Measurements from ENCODE around the gene CES4A. TPM values are rescaled to one million over a fixed set of nuclear protein-coding genes. Genes with fewer than 3 reads are reported as not detected.

The CES4A gene
- total RNA-seq, 1 experiment from 2014 or later = 2.5 TPM

DNA sequence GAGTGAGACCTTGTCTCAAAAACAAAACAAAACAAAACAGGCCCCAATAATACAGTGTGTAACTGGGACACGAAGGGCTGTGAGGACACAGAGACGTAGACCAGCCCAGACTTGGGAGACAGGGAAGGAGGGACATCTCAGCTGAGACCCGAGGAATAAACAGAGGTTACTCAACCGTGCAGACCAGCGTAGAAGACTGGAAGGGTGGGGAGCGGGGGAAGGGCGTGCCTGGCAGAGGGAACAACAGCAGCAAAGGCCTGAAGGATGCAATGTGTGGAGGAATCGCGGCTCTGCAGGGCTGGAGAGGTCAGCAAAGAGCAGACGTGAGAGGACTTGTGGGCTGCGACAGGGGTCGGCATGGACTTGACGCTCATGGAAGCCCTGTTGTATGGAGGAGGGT, 11.6 kb upstream of the CES4A start:
- intact Hi-C loops (cut with micrococcal nuclease; ENCODE audit: unreplicated experiment) = loop anchor here (1.0 to 2.0 kb wide), 4 partner anchors 39 to 223 kb away; partner anchors contain the start of gene ELMO3
- no peaks in the 10 kb centered on the region for H3K27me3 ChIP-seq (ENCODE audit: insufficient read depth, low read depth)
- H2AFZ ChIP-seq = no peak overlapping the region
- H3K36me3 ChIP-seq (ENCODE audit: low read depth) = no peaks in the 10 kb centered on the region
- peaks cover 2% of the 10 kb centered on the region; the same call in 1 of the 2 replicates for H3K4me1 ChIP-seq (replicated peaks; ENCODE audit: insufficient read depth)
- no peaks in the 10 kb centered on the region for H3F3A ChIP-seq (ENCODE audit: insufficient read depth, low read depth)
- ChIA-PET CTCF (no interaction called here), POLR2A (ENCODE audit: unreplicated experiment) (no interaction called here)
- H3K27ac ChIP-seq = no peak overlapping the region
- H3K9me3 ChIP-seq (ENCODE audit: insufficient read depth, low read depth) = no peaks in the 10 kb centered on the region
- TF ChIP-seq, protein P1, sequence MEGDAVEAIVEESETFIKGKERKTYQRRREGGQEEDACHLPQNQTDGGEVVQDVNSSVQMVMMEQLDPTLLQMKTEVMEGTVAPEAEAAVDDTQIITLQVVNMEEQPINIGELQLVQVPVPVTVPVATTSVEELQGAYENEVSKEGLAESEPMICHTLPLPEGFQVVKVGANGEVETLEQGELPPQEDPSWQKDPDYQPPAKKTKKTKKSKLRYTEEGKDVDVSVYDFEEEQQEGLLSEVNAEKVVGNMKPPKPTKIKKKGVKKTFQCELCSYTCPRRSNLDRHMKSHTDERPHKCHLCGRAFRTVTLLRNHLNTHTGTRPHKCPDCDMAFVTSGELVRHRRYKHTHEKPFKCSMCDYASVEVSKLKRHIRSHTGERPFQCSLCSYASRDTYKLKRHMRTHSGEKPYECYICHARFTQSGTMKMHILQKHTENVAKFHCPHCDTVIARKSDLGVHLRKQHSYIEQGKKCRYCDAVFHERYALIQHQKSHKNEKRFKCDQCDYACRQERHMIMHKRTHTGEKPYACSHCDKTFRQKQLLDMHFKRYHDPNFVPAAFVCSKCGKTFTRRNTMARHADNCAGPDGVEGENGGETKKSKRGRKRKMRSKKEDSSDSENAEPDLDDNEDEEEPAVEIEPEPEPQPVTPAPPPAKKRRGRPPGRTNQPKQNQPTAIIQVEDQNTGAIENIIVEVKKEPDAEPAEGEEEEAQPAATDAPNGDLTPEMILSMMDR (conservative IDR thresholded peaks at IDR 0.05) = no peak
- TF ChIP-seq EZH2 (IDR thresholded peaks at IDR 0.05; ENCODE audit: low read depth) = no peak
- no peaks in the 10 kb centered on the region for H4K20me1 ChIP-seq (ENCODE audit: insufficient read depth)
- no peak overlapping the region for H3K4me3 ChIP-seq
- no peak overlapping the region for H3K4me2 ChIP-seq
- BruUV-seq (replicated peaks) = no TSS peak
- H3K9me2 ChIP-seq (ENCODE audit: insufficient read depth) = no peaks in the 10 kb centered on the region
- H3K79me2 ChIP-seq (ENCODE audit: low read depth) = no peaks in the 10 kb centered on the region
- DNase-seq = no peak

DNA sequence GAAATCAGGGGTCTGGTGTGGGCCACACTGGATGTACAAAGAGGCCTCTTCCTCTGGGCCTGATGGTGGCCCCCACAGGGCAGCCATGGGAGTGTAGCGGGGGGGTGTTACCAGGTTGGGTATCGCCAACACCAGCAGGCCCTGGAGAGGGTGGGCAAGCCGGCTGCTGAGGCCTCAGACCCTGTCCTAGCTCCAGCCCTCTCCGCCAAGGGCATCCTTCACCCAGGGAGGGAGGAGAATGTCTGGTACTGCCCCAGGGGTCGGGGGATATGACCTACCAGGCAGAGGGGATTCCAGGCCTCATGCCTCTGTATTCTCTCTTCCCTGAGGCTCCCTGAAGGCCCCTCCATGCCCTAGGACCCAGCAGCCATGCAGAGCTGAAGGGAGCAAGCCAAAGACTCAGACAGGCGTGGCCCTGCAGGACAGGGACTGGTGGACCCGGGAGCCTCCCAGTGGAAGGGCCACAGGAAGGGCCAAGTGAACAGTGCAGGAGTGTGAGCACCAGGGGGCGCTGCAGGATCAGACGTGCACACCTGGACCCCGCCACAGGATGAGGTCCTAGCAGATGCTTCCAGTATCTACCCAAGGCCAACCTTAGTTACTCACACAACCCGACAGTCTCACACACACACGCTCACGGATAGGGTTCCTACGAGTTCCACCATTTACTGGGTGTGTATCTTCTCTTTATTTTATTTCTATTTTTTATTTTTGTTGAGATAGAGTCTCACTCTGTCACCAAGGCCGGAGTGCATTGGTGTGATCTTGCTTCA, 10.9 kb upstream of the CES4A start:
- Histone ChIP-seq H3K4me3 (no peak overlapping the region), H4K20me1 (ENCODE audit: insufficient read depth) (no peaks in the 10 kb centered on the region), H3K27ac (no peak overlapping the region), H3K9me3 (ENCODE audit: insufficient read depth, low read depth) (no peaks in the 10 kb centered on the region), H3K9me2 (ENCODE audit: insufficient read depth) (no peaks in the 10 kb centered on the region), H3K36me3 (ENCODE audit: low read depth) (no peaks in the 10 kb centered on the region), H3K4me1 (replicated peaks; ENCODE audit: insufficient read depth) (no peaks in the 10 kb centered on the region), H3K27me3 (ENCODE audit: insufficient read depth, low read depth) (no peaks in the 10 kb centered on the region), H2AFZ (no peak overlapping the region), H3F3A (ENCODE audit: insufficient read depth, low read depth) (no peaks in the 10 kb centered on the region), H3K4me2 (no peak overlapping the region), H3K79me2 (ENCODE audit: low read depth) (no peaks in the 10 kb centered on the region)
- BruUV-seq (replicated peaks) = no TSS peak
- peak; percentile 62 to 82 for DNase-seq
- CTCF ChIA-PET = interaction anchor here (1.0 kb wide), 1 partner anchor 269 kb away, joined by 7 read pairs; no protein-coding TSS in a partner anchor
- intact Hi-C loops (cut with micrococcal nuclease; ENCODE audit: unreplicated experiment) = loop anchor here (1.0 to 2.0 kb wide), 4 partner anchors 38 to 222 kb away; partner anchors contain the start of gene ELMO3
- POLR2A ChIA-PET (ENCODE audit: unreplicated experiment) = no interaction called here
- no peak for TF ChIP-seq EZH2 (IDR thresholded peaks at IDR 0.05; ENCODE audit: low read depth)
- TF ChIP-seq, protein P1 (conservative IDR thresholded peaks at IDR 0.05) = peak; percentile 96

DNA sequence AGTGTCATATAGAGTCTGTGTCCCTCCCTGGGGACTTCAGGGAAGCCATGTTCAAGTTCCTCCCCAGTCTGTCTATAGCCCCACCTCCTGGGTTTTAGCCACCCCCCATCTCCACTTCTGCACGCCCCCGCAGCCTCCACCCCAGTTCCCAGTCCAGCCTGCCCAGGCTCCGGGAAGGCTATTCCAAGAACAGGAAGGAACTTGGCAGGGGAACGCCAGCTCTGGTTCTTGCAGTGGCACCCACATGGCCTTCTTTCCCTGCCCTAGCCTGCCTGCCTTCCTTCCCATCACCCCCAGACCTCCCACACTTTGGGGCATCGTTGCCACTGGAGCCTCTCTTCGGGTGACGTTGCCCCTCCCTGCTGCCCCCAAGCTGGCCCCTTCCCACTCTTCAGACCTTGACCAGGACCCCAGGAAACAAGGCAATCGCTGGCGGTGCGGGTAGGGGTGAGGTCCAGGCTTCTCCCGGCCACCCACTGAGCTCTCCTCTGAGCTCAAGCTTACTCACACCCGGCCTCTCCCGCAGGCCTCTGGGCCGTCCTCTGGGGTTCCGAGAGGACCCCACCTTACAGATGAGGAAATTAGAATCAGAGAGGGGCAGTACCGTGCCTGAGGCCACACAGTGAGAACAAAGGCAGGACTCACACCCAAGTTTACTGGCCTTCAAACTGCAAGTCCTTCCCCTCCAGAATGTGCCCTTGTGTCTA, 9.2 kb upstream of the CES4A start:
- Histone ChIP-seq H3K9me3 (ENCODE audit: insufficient read depth, low read depth) (no peaks in the 10 kb centered on the region), H3K27ac (no peak overlapping the region), H3K4me3 (no peak overlapping the region), H2AFZ (no peak overlapping the region), H3K27me3 (ENCODE audit: insufficient read depth, low read depth) (no peaks in the 10 kb centered on the region), H3K4me2 (no peak overlapping the region), H3K4me1 (replicated peaks; ENCODE audit: insufficient read depth) (no peaks in the 10 kb centered on the region), H3K36me3 (ENCODE audit: low read depth) (no peaks in the 10 kb centered on the region), H3K9me2 (ENCODE audit: insufficient read depth) (no peaks in the 10 kb centered on the region), H3F3A (ENCODE audit: insufficient read depth, low read depth) (no peaks in the 10 kb centered on the region), H3K79me2 (ENCODE audit: low read depth) (no peaks in the 10 kb centered on the region), H4K20me1 (ENCODE audit: insufficient read depth) (no peaks in the 10 kb centered on the region)
- no TSS peak for BruUV-seq (replicated peaks)
- no peak for TF ChIP-seq EZH2 (IDR thresholded peaks at IDR 0.05; ENCODE audit: low read depth)
- TF ChIP-seq, protein P1 (conservative IDR thresholded peaks at IDR 0.05) = no peak
- no peak for DNase-seq
- intact Hi-C loops (cut with micrococcal nuclease; ENCODE audit: unreplicated experiment) = no loop called here
- POLR2A ChIA-PET (ENCODE audit: unreplicated experiment) = interaction anchor here (0.5 kb wide), 2 partner anchors 27 to 351 kb away, joined by 3 to 6 read pairs; no protein-coding TSS in a partner anchor
- CTCF ChIA-PET = interaction anchor here (0.6 kb wide), 2 partner anchors 206 to 453 kb away, joined by 4 to 6 read pairs; no protein-coding TSS in a partner anchor
